Parathyroid adenoma (tissue), 2 donors: ENCODE data around the gene FANCD2.

Experiments used
- H2AFZ ChIP-seq: fragments of 300-600 bp; sonication (generic); one replicate; pipeline ENCODE4 v1.7.0; 2017; ENCODE audit warnings: antibody characterized with exemption, mild to moderate bottlenecking
- H3K27ac ChIP-seq: fragments of 300-600 bp; sonication (generic); one replicate; pipeline ENCODE4 v1.7.0; 2017
- H3K27me3 ChIP-seq: fragments of 300-600 bp; sonication (generic); one replicate; pipeline ENCODE4 v1.7.0; 2017; ENCODE audit warnings: low read length; ENCODE audit not compliant: control insufficient read depth, insufficient read depth
- H3K36me3 ChIP-seq: fragments of 300-600 bp; sonication (generic); one replicate; pipeline ENCODE4 v1.7.0; 2017; ENCODE audit warnings: low read length; ENCODE audit not compliant: control insufficient read depth, insufficient read depth
- H3K4me1 ChIP-seq: fragments of 300-600 bp; sonication (generic); one replicate; pipeline ENCODE4 v1.7.0; 2017; ENCODE audit warnings: control low read depth
- H3K4me2 ChIP-seq: fragments of 300-600 bp; sonication (generic); one replicate; pipeline ENCODE4 v1.7.0; 2017; ENCODE audit warnings: low read length
- H3K4me3 ChIP-seq: fragments of 300-600 bp; sonication (generic); one replicate; pipeline ENCODE4 v1.7.0; 2017; ENCODE audit warnings: low read depth, low read length
- H3K79me2 ChIP-seq: fragments of 300-600 bp; sonication (generic); one replicate; pipeline ENCODE4 v1.7.0; 2017; ENCODE audit warnings: control low read depth
- H3K9ac ChIP-seq: fragments of 300-600 bp; sonication (generic); one replicate; pipeline ENCODE4 v1.7.0; 2017; ENCODE audit warnings: mild to moderate bottlenecking
- H3K9me3 ChIP-seq: fragments of 300-600 bp; sonication (generic); one replicate; pipeline ENCODE4 v1.7.0; 2017; ENCODE audit warnings: low read length; ENCODE audit not compliant: control insufficient read depth
- TF ChIP-seq, protein P1 (sequence below): fragments of 300-600 bp; sonication (generic); IDR thresholded peaks from one replicate; pipeline ENCODE4 v1.7.0; 2017; ENCODE audit warnings: antibody characterized with exemption, mild to moderate bottlenecking
- donor health status: primary hyperparathyroidism.

Gene FANCD2

DNA sequence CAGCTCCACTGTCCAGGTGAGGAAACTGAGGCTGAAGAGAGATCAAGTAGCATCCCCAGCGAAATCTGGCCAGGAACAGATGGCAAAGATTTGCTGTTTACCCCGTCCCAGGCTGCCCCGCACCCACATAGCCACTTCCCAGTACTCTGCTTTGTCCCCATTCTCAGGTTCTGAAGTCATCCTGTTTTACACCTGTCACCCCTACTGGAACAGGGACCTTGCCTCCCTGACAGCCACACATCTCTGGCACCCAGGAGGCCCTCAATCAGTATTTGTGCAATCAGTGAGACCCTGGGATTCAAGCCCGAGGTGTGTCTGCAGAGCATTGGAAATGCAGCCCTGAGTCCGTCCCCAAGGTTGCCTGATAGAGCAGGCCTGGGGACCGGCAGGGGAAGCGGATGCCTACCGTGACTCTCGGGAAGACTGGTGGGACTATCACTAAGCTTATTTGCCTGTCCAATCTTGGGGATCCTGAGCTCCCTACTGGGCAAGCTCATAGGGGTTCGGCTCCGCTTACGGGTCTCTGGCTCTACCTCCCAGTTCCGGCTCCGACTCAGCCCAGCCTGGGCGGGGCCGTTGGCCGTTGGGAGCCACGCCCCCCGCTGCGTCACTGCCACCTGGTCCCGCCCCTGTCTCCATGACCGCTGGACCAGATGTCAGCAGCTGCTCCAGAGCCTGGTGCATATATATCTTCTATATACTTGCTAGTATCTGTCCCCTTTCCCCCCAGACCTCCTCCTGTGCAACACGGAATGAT is 17.5 kb upstream of the FANCD2 start:
- Histone ChIP-seq H3K27me3 (no peaks in the 10 kb centered on the region), H3K27ac (no peak overlapping the region), H3K9ac (no peak overlapping the region), H3K4me1 (peaks cover 10% of the 10 kb centered on the region), H3K9me3 (no peaks in the 10 kb centered on the region), H3K79me2 (no peaks in the 10 kb centered on the region), H3K4me2 (peak overlapping the region; percentile 79), H3K36me3 (no peaks in the 10 kb centered on the region), H3K4me3 (peak overlapping the region; percentile 52), H2AFZ (peak overlapping the region; percentile 98)
- TF ChIP-seq, protein P1, sequence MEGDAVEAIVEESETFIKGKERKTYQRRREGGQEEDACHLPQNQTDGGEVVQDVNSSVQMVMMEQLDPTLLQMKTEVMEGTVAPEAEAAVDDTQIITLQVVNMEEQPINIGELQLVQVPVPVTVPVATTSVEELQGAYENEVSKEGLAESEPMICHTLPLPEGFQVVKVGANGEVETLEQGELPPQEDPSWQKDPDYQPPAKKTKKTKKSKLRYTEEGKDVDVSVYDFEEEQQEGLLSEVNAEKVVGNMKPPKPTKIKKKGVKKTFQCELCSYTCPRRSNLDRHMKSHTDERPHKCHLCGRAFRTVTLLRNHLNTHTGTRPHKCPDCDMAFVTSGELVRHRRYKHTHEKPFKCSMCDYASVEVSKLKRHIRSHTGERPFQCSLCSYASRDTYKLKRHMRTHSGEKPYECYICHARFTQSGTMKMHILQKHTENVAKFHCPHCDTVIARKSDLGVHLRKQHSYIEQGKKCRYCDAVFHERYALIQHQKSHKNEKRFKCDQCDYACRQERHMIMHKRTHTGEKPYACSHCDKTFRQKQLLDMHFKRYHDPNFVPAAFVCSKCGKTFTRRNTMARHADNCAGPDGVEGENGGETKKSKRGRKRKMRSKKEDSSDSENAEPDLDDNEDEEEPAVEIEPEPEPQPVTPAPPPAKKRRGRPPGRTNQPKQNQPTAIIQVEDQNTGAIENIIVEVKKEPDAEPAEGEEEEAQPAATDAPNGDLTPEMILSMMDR, result no peak

DNA sequence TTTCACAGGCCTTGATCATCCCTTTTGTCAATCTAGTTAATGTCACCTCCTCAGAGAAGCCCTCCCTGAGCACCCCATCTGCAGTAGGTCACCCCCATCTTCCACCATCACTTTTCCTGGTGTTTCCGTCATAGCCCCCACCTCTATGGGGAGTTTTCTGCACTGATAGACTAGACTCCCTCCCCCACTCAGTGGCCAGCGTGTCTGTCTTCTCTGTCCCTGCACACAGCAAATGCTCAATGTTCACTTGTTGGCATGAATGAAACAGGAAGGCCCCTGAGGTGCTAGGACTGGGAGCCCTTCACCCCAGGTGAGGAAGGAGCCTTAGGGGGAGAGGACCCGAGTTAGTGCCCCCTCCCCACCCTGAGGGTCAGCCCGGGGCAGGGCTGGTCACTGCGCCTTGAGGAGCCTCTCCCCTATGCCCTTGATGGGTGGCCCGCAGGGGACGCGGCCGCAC is 15.8 kb upstream of the FANCD2 start:
- Histone ChIP-seq H3K9me3 (no peaks in the 10 kb centered on the region), H2AFZ (peak overlapping the region; percentile 90), H3K27me3 (no peaks in the 10 kb centered on the region), H3K9ac (no peak overlapping the region), H3K4me3 (peak overlapping the region; percentile 65), H3K27ac (peak overlapping the region; percentile 17), H3K79me2 (no peaks in the 10 kb centered on the region), H3K36me3 (no peaks in the 10 kb centered on the region), H3K4me1 (peaks cover 10% of the 10 kb centered on the region), H3K4me2 (peak overlapping the region; percentile 97)
- TF ChIP-seq, protein P1, result no peak

DNA sequence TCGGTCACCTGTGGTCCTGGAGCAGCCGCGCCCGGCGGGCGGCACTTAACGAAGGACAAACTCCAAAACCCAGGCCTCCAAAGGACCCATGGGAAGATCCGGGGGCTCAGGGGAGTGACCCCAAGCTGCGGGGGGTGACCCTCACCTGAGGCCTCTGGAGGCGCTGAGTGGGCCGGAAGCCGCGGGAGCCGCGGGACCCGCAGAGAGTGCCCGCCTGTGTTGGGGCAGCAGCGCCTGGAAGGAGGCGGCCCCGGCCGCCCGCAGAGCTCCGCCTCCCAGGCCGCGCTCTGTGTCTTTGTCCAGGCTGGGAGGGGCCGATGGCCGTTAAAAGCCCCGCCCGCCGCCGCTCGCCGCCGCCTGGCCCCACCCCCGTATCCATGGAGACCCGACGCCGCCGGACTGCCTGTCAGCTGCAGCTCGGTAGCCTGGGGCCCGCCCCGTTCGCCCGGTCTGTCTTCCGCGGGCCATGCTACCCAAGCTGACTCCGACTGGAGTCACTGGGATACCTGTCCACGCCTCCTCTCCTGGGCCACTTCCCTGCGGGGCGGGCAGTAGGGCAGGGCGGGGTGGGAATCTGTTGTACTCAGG is 15.3 kb upstream of the FANCD2 start:
- peak overlapping the region; percentile 65 for H3K4me3 ChIP-seq
- H3K4me1 ChIP-seq, result peaks cover 10% of the 10 kb centered on the region
- no peaks in the 10 kb centered on the region for H3K9me3 ChIP-seq
- peak overlapping the region; percentile 97 for H3K4me2 ChIP-seq
- no peak overlapping the region for H3K9ac ChIP-seq
- TF ChIP-seq, protein P1, result no peak
- H3K27ac ChIP-seq, result peak overlapping the region; percentile 17
- no peaks in the 10 kb centered on the region for H3K27me3 ChIP-seq
- no peaks in the 10 kb centered on the region for H3K79me2 ChIP-seq
- no peaks in the 10 kb centered on the region for H3K36me3 ChIP-seq
- peak overlapping the region; percentile 90 for H2AFZ ChIP-seq

DNA sequence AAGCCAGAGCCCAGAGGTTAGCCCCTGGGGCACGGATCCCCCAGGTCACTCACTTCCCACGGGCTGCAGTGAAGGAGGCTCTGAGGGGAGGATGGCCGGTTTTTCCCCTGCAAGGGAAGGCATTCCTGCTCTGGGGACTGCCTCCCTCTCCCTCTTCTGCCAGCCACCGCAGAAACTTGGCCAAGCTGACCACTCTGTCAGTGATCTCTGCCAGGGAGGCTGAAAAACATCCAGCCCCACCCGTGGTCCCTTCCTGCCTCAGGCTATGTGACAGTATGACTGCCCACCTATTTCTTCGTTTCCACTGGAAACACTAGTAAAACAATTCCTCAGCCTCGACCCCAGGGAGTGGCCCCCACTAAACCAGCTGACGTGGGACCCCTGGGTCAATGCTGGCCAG is 14.6 kb upstream of the FANCD2 start:
- TF ChIP-seq, protein P1, result no peak
- H3K27ac ChIP-seq, result no peak overlapping the region
- H3K27me3 ChIP-seq, result no peaks in the 10 kb centered on the region
- H3K4me2 ChIP-seq, result peak overlapping the region; percentile 37
- H3K9me3 ChIP-seq, result no peaks in the 10 kb centered on the region
- H3K9ac ChIP-seq, result no peak overlapping the region
- H2AFZ ChIP-seq, result peak overlapping the region; percentile 90
- H3K79me2 ChIP-seq, result no peaks in the 10 kb centered on the region
- H3K4me3 ChIP-seq, result peak overlapping the region; percentile 13
- H3K4me1 ChIP-seq, result peaks cover 10% of the 10 kb centered on the region
- no peaks in the 10 kb centered on the region for H3K36me3 ChIP-seq
